ENCODE results near the gene RAB1B. TPM values are rescaled to one million over a fixed set of nuclear protein-coding genes. Genes with fewer than 3 reads are reported as not detected.

RAB1B gene
- total RNA-seq, 1 experiment from 2014 or later = 148 TPM

DNA sequence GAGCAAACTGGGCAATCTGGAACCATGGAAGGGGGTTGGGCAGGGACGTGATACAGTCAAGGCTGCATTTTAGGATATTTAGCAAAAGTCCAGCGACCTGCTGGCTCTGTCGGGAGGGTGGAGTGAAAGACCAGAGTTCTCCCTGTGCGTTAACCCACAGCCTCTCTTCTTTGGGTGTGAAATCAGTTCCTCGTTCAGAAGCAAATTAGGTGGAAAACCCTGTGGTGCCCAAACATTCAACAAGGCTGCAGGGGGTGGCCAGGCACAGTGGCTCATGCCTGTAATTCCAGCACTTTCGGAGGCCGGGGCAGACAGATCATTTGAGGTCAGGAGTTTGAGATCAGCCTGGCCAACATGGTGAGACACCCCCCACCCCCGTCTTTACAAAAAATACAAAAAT is 29.2 kb downstream of the RAB1B start:
- Histone ChIP-seq H3K9me3 (ENCODE audit: control insufficient read depth in 1 of 2, insufficient read depth in 1 of 2, low read depth in 1 of 2, low read length in 2 of 2) (no peaks in the 10 kb centered on the region), H3K4me2 (ENCODE audit: low read length) (no peak overlapping the region), H3K36me3 (ENCODE audit: control insufficient read depth in 1 of 2, insufficient read depth in 2 of 2, low read length in 2 of 2) (no peaks in the 10 kb centered on the region), H3K9me2 (ENCODE audit: insufficient read depth) (no peaks in the 10 kb centered on the region), H3K4me1 (ENCODE audit: control insufficient read depth in 1 of 2, insufficient read depth in 2 of 2, low read length in 2 of 2) (peaks cover 5 to 7% of the 10 kb centered on the region in 2 experiments), H3K79me2 (ENCODE audit: insufficient read depth, low read length) (no peaks in the 10 kb centered on the region), H3K27me3 (ENCODE audit: insufficient read depth, low read length) (no peaks in the 10 kb centered on the region), H4K20me1 (ENCODE audit: insufficient read depth) (no peaks in the 10 kb centered on the region), H3K4me3 (replicated peaks in 1 of 2; ENCODE audit: low read depth in 1 of 2, low read length in 2 of 2) (no peak overlapping the region), H2AFZ (ENCODE audit: low read depth, low read length, poor library complexity, severe bottlenecking) (no peak overlapping the region), H3K27ac (ENCODE audit: low read depth, low read length) (no peak overlapping the region), H3K9ac (ENCODE audit: low read length) (no peak overlapping the region)
- ATAC-seq = no peak
- RAD21 ChIA-PET (ENCODE audit: low non-redundant PET in 1 of 2, low total read pairs in 2 of 2, uncharacterized antibody in 2 of 2, unreplicated experiment in 2 of 2) = interaction anchor here in 1 of 2 experiments (0.7 kb wide), 1 partner anchor 11 kb away, joined by 3 read pairs; no protein-coding TSS in a partner anchor
- CTCF ChIA-PET = interaction anchor here (1.3 to 4.1 kb wide), 2 partner anchors 9 to 15 kb away, joined by 4 to 21 read pairs; partner anchors contain the start of gene YIF1A
- no TSS peak for BruUV-seq (replicated peaks)
- TF ChIP-seq, protein P1, sequence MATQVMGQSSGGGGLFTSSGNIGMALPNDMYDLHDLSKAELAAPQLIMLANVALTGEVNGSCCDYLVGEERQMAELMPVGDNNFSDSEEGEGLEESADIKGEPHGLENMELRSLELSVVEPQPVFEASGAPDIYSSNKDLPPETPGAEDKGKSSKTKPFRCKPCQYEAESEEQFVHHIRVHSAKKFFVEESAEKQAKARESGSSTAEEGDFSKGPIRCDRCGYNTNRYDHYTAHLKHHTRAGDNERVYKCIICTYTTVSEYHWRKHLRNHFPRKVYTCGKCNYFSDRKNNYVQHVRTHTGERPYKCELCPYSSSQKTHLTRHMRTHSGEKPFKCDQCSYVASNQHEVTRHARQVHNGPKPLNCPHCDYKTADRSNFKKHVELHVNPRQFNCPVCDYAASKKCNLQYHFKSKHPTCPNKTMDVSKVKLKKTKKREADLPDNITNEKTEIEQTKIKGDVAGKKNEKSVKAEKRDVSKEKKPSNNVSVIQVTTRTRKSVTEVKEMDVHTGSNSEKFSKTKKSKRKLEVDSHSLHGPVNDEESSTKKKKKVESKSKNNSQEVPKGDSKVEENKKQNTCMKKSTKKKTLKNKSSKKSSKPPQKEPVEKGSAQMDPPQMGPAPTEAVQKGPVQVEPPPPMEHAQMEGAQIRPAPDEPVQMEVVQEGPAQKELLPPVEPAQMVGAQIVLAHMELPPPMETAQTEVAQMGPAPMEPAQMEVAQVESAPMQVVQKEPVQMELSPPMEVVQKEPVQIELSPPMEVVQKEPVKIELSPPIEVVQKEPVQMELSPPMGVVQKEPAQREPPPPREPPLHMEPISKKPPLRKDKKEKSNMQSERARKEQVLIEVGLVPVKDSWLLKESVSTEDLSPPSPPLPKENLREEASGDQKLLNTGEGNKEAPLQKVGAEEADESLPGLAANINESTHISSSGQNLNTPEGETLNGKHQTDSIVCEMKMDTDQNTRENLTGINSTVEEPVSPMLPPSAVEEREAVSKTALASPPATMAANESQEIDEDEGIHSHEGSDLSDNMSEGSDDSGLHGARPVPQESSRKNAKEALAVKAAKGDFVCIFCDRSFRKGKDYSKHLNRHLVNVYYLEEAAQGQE (IDR thresholded peaks at IDR 0.05; ENCODE audit: low read depth) = no peak
- TF ChIP-seq ZNF274 (IDR thresholded peaks at IDR 0.05; ENCODE audit: low read depth, low read length) (no peak), CBX3 (IDR thresholded peaks at IDR 0.05; ENCODE audit: low read depth) (no peak), SIN3A (IDR thresholded peaks at IDR 0.05; ENCODE audit: low read depth) (no peak), EZH2phosphoT487 (IDR thresholded peaks at IDR 0.05; ENCODE audit: borderline replicate concordance) (no peak), POLR2A (IDR thresholded peaks at IDR 0.05; ENCODE audit: borderline replicate concordance, extremely low read depth, insufficient read depth, insufficient read length) (no peak), EZH2 (IDR thresholded peaks at IDR 0.05) (no peak), SRF (IDR thresholded peaks at IDR 0.05; ENCODE audit: low read depth) (no peak), FOSL1 (IDR thresholded peaks at IDR 0.05; ENCODE audit: low read depth) (no peak), JUND (IDR thresholded peaks at IDR 0.05) (no peak), TCF7L2 (IDR thresholded peaks at IDR 0.05; ENCODE audit: borderline replicate concordance, extremely low read depth, insufficient read depth, insufficient read length) (no peak), SP1 (IDR thresholded peaks at IDR 0.05; ENCODE audit: low read depth) (no peak), CEBPB (IDR thresholded peaks at IDR 0.05; ENCODE audit: low read depth) (no peak), ELF1 (IDR thresholded peaks at IDR 0.05; ENCODE audit: borderline replicate concordance, low read depth) (no peak), RAD21 (IDR thresholded peaks at IDR 0.05; ENCODE audit: low read depth) (no peak), ZFX (IDR thresholded peaks at IDR 0.05) (no peak)
- intact Hi-C loops (cut with micrococcal nuclease) = no loop called here
- no peak for DNase-seq (ENCODE audit: low read depth, low spot score)
- POLR2A ChIA-PET = interaction anchor here (1.3 kb wide), 1 partner anchor 8 kb away, joined by 3 read pairs; the partner anchor contains the start of gene YIF1A
